Tibial nerve (tissue), 4 donors: ENCODE data around the gene RNU1-2.
"Not testable (repeated sequence)": the region's sequence is repeated elsewhere in the genome, so short reads cannot be mapped to it uniquely, and the experiment has no call there.

Experiments
- EP300 ChIP-seq, 2 donors: sonication (generic); formaldehyde crosslinking; IDR thresholded peaks; one replicate each; pipeline ENCODE4 v1.6.1; 2017; ENCODE audit warnings: antibody characterized with exemption in 2 of 2, mild to moderate bottlenecking in 1 of 2
- TF ChIP-seq, protein P1 (sequence below), 5 experiments: fragments of 200-600 bp in 3 of 5; fragments of 450-650 bp in 2 of 5; sonication (generic) in 3 of 5; IDR thresholded peaks; one replicate each; pipeline ENCODE4 v1.5.1; 2016 to 2019; ENCODE audit warnings: antibody characterized with exemption in 5 of 5, mild to moderate bottlenecking in 3 of 5, moderate library complexity in 2 of 5

GRCh38 chr1:16901371-16901770 lies 5.6 kb downstream of the RNU1-2 start:
- TF ChIP-seq, protein P1, sequence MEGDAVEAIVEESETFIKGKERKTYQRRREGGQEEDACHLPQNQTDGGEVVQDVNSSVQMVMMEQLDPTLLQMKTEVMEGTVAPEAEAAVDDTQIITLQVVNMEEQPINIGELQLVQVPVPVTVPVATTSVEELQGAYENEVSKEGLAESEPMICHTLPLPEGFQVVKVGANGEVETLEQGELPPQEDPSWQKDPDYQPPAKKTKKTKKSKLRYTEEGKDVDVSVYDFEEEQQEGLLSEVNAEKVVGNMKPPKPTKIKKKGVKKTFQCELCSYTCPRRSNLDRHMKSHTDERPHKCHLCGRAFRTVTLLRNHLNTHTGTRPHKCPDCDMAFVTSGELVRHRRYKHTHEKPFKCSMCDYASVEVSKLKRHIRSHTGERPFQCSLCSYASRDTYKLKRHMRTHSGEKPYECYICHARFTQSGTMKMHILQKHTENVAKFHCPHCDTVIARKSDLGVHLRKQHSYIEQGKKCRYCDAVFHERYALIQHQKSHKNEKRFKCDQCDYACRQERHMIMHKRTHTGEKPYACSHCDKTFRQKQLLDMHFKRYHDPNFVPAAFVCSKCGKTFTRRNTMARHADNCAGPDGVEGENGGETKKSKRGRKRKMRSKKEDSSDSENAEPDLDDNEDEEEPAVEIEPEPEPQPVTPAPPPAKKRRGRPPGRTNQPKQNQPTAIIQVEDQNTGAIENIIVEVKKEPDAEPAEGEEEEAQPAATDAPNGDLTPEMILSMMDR (IDR thresholded peaks at IDR 0.05) = not testable (repeated sequence)
- not testable (repeated sequence) for TF ChIP-seq EP300 (IDR thresholded peaks at IDR 0.05)
